ENCODE results near the gene ADGRB3. TPM values are rescaled to one million over a fixed set of nuclear protein-coding genes. Genes with fewer than 3 reads are reported as not detected.

Gene ADGRB3
- total RNA-seq, 1 experiment from 2014 or later = 0.09 TPM

- Mint-ChIP-seq H3K27ac (ENCODE audit: unreplicated experiment) (no peak overlapping the region), H3K27me3 (ENCODE audit: unreplicated experiment) (no peaks in the 10 kb centered on the region), H3K4me3 (ENCODE audit: low read depth, unreplicated experiment) (no peak overlapping the region), H3K9me3 (ENCODE audit: low read depth, unreplicated experiment) (peaks cover 4% of the 10 kb centered on the region), H3K36me3 (ENCODE audit: insufficient read depth, unreplicated experiment) (no peaks in the 10 kb centered on the region), H3K4me1 (ENCODE audit: low read depth, unreplicated experiment) (peaks cover 15% of the 10 kb centered on the region)
- CTCF ChIA-PET = no interaction called here
- intact Hi-C loops (cut with micrococcal nuclease; ENCODE audit: unreplicated experiment) = no loop called here
- DNase-seq = no peak
- no TSS peak for BruUV-seq (replicated peaks)
- no peak for TF ChIP-seq CTCF (IDR thresholded peaks at IDR 0.05; ENCODE audit: unreplicated experiment)
Measured at GRCh38 chr6:68826501-68826900, 191.4 kb downstream of the ADGRB3 start.

GRCh38 chr6:68834551-68834950 lies 199.5 kb downstream of the ADGRB3 start:
- H3K4me1 Mint-ChIP-seq (ENCODE audit: low read depth, unreplicated experiment) = no peaks in the 10 kb centered on the region
- no peak overlapping the region for H3K4me3 Mint-ChIP-seq (ENCODE audit: low read depth, unreplicated experiment)
- CTCF ChIA-PET = no interaction called here
- DNase-seq = no peak
- no peak overlapping the region for H3K27ac Mint-ChIP-seq (ENCODE audit: unreplicated experiment)
- intact Hi-C loops (cut with micrococcal nuclease; ENCODE audit: unreplicated experiment) = no loop called here
- no TSS peak for BruUV-seq (replicated peaks)
- H3K9me3 Mint-ChIP-seq (ENCODE audit: low read depth, unreplicated experiment) = peaks cover 3% of the 10 kb centered on the region
- H3K36me3 Mint-ChIP-seq (ENCODE audit: insufficient read depth, unreplicated experiment) = no peaks in the 10 kb centered on the region
- H3K27me3 Mint-ChIP-seq (ENCODE audit: unreplicated experiment) = no peaks in the 10 kb centered on the region
- no peak for TF ChIP-seq CTCF (IDR thresholded peaks at IDR 0.05; ENCODE audit: unreplicated experiment)

- TF ChIP-seq CTCF (IDR thresholded peaks at IDR 0.05; ENCODE audit: unreplicated experiment) = no peak
- CTCF ChIA-PET = no interaction called here
- intact Hi-C loops (cut with micrococcal nuclease; ENCODE audit: unreplicated experiment) = no loop called here
- no peak overlapping the region for H3K27ac Mint-ChIP-seq (ENCODE audit: unreplicated experiment)
- H3K4me1 Mint-ChIP-seq (ENCODE audit: low read depth, unreplicated experiment) = no peaks in the 10 kb centered on the region
- H3K36me3 Mint-ChIP-seq (ENCODE audit: insufficient read depth, unreplicated experiment) = no peaks in the 10 kb centered on the region
- BruUV-seq (replicated peaks) = no TSS peak
- DNase-seq = no peak
- no peaks in the 10 kb centered on the region for H3K27me3 Mint-ChIP-seq (ENCODE audit: unreplicated experiment)
- peaks cover 9% of the 10 kb centered on the region for H3K9me3 Mint-ChIP-seq (ENCODE audit: low read depth, unreplicated experiment)
- H3K4me3 Mint-ChIP-seq (ENCODE audit: low read depth, unreplicated experiment) = no peak overlapping the region
Measured at GRCh38 chr6:68838571-68838970, 203.5 kb downstream of the ADGRB3 start.

- Mint-ChIP-seq H3K9me3 (ENCODE audit: low read depth, unreplicated experiment) (peaks cover 4% of the 10 kb centered on the region), H3K36me3 (ENCODE audit: insufficient read depth, unreplicated experiment) (no peaks in the 10 kb centered on the region), H3K27ac (ENCODE audit: unreplicated experiment) (no peak overlapping the region), H3K27me3 (ENCODE audit: unreplicated experiment) (no peaks in the 10 kb centered on the region), H3K4me3 (ENCODE audit: low read depth, unreplicated experiment) (no peak overlapping the region), H3K4me1 (ENCODE audit: low read depth, unreplicated experiment) (no peaks in the 10 kb centered on the region)
- no peak for TF ChIP-seq CTCF (IDR thresholded peaks at IDR 0.05; ENCODE audit: unreplicated experiment)
- CTCF ChIA-PET = no interaction called here
- no peak for DNase-seq
- BruUV-seq (replicated peaks) = no TSS peak
- intact Hi-C loops (cut with micrococcal nuclease; ENCODE audit: unreplicated experiment) = no loop called here
Measured at GRCh38 chr6:68852791-68853190, 217.7 kb downstream of the ADGRB3 start.

- no peaks in the 10 kb centered on the region for H3K36me3 Mint-ChIP-seq (ENCODE audit: insufficient read depth, unreplicated experiment)
- no peak for TF ChIP-seq CTCF (IDR thresholded peaks at IDR 0.05; ENCODE audit: unreplicated experiment)
- no TSS peak for BruUV-seq (replicated peaks)
- H3K27ac Mint-ChIP-seq (ENCODE audit: unreplicated experiment) = no peak overlapping the region
- peaks cover 9% of the 10 kb centered on the region for H3K9me3 Mint-ChIP-seq (ENCODE audit: low read depth, unreplicated experiment)
- H3K4me3 Mint-ChIP-seq (ENCODE audit: low read depth, unreplicated experiment) = no peak overlapping the region
- CTCF ChIA-PET = no interaction called here
- DNase-seq = no peak
- no peaks in the 10 kb centered on the region for H3K4me1 Mint-ChIP-seq (ENCODE audit: low read depth, unreplicated experiment)
- H3K27me3 Mint-ChIP-seq (ENCODE audit: unreplicated experiment) = no peaks in the 10 kb centered on the region
- intact Hi-C loops (cut with micrococcal nuclease; ENCODE audit: unreplicated experiment) = no loop called here
Measured at GRCh38 chr6:68859233-68859632, 224.2 kb downstream of the ADGRB3 start.

All from Calu3 (cell line).